Adipocyte (in vitro differentiated cells): ENCODE data around the gene IRF1.

Experiments
- DNase-seq: peaks from one replicate; pipeline ENCODE4 v3.0.0-alpha.2; 2015; ENCODE audit warnings: low read depth
- H3K27me3 ChIP-seq: replicated peaks from 2 replicates; pipeline ENCODE4 v1.7.0; 2013; ENCODE audit warnings: mild to moderate bottlenecking, low read length, moderate library complexity; ENCODE audit not compliant: control insufficient read depth, insufficient read depth
- H3K36me3 ChIP-seq: 2 replicates; pipeline ENCODE4 v1.7.0; 2013; ENCODE audit warnings: low read length, mild to moderate bottlenecking, moderate library complexity; ENCODE audit not compliant: control insufficient read depth, insufficient read depth, severe bottlenecking
- H3K4me1 ChIP-seq: 2 replicates; pipeline ENCODE4 v1.7.0; 2013; ENCODE audit warnings: mild to moderate bottlenecking, low read length, moderate library complexity; ENCODE audit not compliant: control insufficient read depth, insufficient read depth
- H3K4me3 ChIP-seq: 2 replicates; pipeline ENCODE4 v1.7.0; 2013; ENCODE audit warnings: mild to moderate bottlenecking, low read length, moderate library complexity
- H3K9ac ChIP-seq: 2 replicates; pipeline ENCODE4 v1.7.0; 2013; ENCODE audit warnings: mild to moderate bottlenecking, low read length, moderate library complexity
- H3K9me3 ChIP-seq: 2 replicates; pipeline ENCODE4 v1.7.0; 2013; ENCODE audit warnings: mild to moderate bottlenecking, low read length, moderate library complexity; ENCODE audit not compliant: control insufficient read depth

The IRF1 gene

GRCh38 chr5:132470596-132470995, 20.0 kb downstream of the IRF1 start:
- peaks cover 32% of the 10 kb centered on the region for H3K4me1 ChIP-seq
- no peak overlapping the region for H3K4me3 ChIP-seq
- H3K9ac ChIP-seq, result no peak overlapping the region
- H3K9me3 ChIP-seq, result no peaks in the 10 kb centered on the region
- H3K36me3 ChIP-seq, result peaks cover 5% of the 10 kb centered on the region
- H3K27me3 ChIP-seq, result no peaks in the 10 kb centered on the region
- no peak for DNase-seq

GRCh38 chr5:132470010-132470392, 20.6 kb downstream of the IRF1 start:
- H3K4me3 ChIP-seq, result no peak overlapping the region
- peak; percentile 79 for DNase-seq
- H3K9me3 ChIP-seq, result no peaks in the 10 kb centered on the region
- H3K27me3 ChIP-seq, result no peaks in the 10 kb centered on the region
- peak overlapping the region; percentile 18 for H3K9ac ChIP-seq
- H3K4me1 ChIP-seq, result peaks cover 26% of the 10 kb centered on the region
- peaks cover 5% of the 10 kb centered on the region for H3K36me3 ChIP-seq

DNA sequence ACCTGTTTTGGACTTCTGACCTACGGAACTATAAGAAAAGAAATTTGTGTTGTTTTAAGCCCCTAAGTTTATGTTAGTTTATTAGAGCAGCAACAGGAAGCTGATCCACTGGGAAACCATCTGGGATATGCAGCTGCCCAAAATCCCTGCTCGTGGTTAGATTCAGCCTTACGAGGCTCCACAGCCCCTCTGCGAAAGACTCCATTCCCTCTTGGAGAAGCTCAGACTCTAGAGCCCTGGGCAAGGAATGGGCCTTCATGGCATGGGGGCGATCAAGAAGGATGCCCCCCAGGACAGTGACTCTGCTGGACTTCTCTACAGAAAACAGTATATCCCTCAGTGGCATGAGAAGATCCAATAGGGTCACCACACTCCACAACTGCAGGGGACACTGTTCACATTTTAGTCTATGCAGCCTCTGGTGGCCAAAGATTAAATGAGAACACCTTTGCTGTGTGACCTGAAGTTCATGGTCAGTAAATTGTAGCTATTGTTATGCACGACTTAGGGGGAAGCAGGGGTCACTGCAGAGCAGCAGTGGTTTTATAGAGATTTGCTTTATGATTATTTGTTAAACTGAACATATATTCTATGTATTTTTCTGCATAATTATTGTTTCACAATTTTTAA, 21.1 kb downstream of the IRF1 start:
- Histone ChIP-seq H3K4me3 (no peak overlapping the region), H3K36me3 (peaks cover 5% of the 10 kb centered on the region), H3K9ac (peak overlapping the region; percentile 18), H3K4me1 (peaks cover 24% of the 10 kb centered on the region), H3K9me3 (no peaks in the 10 kb centered on the region), H3K27me3 (no peaks in the 10 kb centered on the region)
- no peak for DNase-seq

DNA sequence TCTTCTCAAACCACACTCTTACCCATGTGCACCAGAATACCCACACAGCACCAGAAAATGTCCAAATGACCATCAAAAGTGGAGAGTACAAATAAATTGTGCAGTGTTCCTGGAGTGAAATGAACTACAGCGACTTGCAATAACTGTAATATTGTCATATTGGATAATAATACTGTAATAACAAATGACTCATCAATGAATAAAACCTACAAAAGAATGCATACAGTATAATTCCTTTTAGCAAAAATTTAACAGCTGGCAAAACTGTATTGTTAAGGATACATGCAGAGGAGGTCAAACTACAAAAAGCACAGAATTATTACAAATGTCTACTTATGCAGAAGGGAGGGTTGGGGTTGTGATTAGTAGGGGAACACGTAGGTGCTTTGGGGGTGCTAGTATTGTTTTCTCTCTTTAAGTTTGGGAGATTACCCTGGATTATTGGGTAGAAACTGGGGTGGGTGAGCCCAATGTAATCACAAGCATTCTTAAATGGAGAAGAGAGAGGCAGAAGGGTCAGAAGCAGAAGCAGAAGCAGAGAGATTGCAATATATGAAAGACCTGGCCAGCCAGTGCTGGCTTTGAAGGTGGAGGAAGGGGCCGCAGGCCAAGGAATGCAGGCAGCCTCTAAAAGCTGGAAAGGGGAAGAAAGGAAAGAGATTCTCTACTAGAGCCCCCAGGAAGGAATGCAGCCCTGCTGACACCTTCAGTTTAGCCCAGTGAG, 21.8 kb downstream of the IRF1 start:
- peaks cover 24% of the 10 kb centered on the region for H3K4me1 ChIP-seq

DNA sequence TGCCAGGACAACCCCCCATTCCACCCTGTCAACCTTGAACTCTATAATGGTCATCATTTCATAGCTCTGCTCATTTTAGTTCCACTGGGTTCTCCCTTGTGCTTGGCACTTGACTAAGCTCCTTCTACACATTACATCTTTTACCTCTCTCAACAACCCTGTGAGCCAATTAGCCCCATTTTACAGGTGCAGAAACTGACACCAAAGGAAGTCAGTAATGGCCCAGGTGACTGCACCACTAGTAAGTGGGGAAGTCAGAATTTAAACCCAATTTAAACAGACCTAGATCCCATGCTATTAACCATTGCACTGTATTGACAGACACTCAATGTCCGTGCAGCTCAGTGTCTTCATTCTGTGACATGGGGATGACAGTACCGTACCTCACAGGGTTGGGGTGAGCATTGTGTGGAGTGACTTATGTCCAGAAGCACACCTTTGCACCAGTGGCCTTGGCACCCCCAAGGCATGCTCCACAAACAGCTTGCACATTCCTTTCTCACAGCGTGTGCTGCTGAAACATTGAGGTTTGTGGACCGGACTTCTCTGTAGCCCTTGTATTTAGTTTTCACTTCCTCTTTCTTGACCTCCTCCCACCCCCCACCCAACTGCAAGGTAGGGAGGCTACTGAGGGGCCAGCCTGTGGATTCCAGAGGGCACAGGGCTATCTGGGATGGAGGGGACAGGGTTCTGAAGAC, 23.1 kb downstream of the IRF1 start:
- Histone ChIP-seq H3K36me3 (peaks cover 5% of the 10 kb centered on the region), H3K4me3 (no peak overlapping the region), H3K4me1 (peaks cover 24% of the 10 kb centered on the region), H3K9ac (no peak overlapping the region), H3K27me3 (no peaks in the 10 kb centered on the region), H3K9me3 (no peaks in the 10 kb centered on the region)
- DNase-seq, result no peak

More for the DNA sequence above, 21.8 kb downstream of the IRF1 start:
- no peak overlapping the region for H3K9ac ChIP-seq
- no peaks in the 10 kb centered on the region for H3K27me3 ChIP-seq
- no peak for DNase-seq
- H3K4me3 ChIP-seq, result no peak overlapping the region
- H3K36me3 ChIP-seq, result peaks cover 5% of the 10 kb centered on the region
- H3K9me3 ChIP-seq, result no peaks in the 10 kb centered on the region

GRCh38 chr5:132466433-132467286, 23.9 kb downstream of the IRF1 start:
- H3K4me1 ChIP-seq, result peaks cover 24% of the 10 kb centered on the region
- no peaks in the 10 kb centered on the region for H3K27me3 ChIP-seq
- H3K4me3 ChIP-seq, result no peak overlapping the region
- H3K9ac ChIP-seq, result no peak overlapping the region
- H3K9me3 ChIP-seq, result no peaks in the 10 kb centered on the region
- peaks cover 5% of the 10 kb centered on the region for H3K36me3 ChIP-seq
- no peak for DNase-seq

DNA sequence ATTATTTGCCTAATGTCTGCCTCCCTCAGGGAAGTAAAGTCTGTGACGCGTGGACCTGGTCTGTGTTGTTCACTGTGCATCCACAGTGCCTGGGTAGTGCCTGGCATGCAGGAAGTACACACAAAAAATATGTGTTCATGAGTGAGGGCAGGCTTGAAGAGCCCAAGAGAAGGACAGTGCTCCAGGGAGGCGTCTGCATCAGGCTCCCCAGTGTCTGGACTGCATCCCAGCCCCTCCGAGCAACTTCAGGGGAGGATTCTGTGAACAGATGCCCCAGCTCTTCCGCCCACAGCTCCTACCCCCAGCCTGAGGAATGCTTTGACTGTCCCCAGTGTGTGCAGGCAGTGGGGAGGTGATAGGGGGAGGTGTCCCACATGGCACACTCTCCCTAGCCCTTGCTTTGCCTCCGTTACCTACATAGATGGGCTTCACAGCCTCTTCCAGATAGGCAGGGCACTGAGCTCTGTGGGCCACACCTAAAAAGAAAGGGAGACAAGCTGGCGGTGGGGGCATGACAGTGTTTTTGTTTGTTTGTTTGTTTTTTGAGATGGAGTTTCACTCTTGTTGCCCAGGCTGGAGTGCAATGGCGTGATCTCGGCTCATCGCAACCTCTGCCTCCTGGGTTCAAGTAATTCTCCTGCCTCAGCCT, 25.4 kb downstream of the IRF1 start:
- H3K9ac ChIP-seq, result no peak overlapping the region
- H3K4me3 ChIP-seq, result no peak overlapping the region
- DNase-seq, result no peak
- H3K4me1 ChIP-seq, result peaks cover 21% of the 10 kb centered on the region
- peaks cover 5% of the 10 kb centered on the region for H3K36me3 ChIP-seq
- H3K9me3 ChIP-seq, result no peaks in the 10 kb centered on the region
- no peaks in the 10 kb centered on the region for H3K27me3 ChIP-seq

GRCh38 chr5:132464156-132464939, 26.2 kb downstream of the IRF1 start:
- H3K36me3 ChIP-seq, result peaks cover 5% of the 10 kb centered on the region
- DNase-seq, result peak; percentile 33
- H3K9me3 ChIP-seq, result no peaks in the 10 kb centered on the region
- no peaks in the 10 kb centered on the region for H3K27me3 ChIP-seq
- peak overlapping the region; percentile 47 for H3K9ac ChIP-seq
- no peak overlapping the region for H3K4me3 ChIP-seq
- peaks cover 21% of the 10 kb centered on the region for H3K4me1 ChIP-seq

DNA sequence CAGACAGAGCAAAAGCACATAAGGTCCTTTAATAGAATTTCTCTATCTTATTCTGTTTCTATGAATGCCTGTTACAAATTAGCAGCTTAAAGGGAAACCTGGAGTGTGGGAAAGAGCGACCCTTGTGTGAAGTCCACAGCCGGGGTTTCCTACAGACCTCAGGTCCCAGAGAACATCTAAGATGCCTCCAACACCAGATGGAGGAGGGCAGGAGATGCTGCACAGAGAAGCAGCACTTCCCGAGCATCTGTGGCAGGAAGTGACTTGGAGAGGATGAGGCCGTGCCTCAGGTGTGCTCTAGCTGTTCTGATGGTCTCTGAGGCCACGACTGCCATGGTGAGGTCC, 26.8 kb downstream of the IRF1 start:
- Histone ChIP-seq H3K9ac (peak overlapping the region; percentile 47), H3K27me3 (no peaks in the 10 kb centered on the region), H3K4me1 (peaks cover 21% of the 10 kb centered on the region), H3K36me3 (peaks cover 5% of the 10 kb centered on the region), H3K9me3 (no peaks in the 10 kb centered on the region), H3K4me3 (no peak overlapping the region)
- no peak for DNase-seq
